NCI-H1417 (cell line): ENCODE data around the gene ACACA.

Source experiments
- DNase-seq, 3 experiments: peaks; one replicate each; lab custom pipeline; 2025; lab: John Stamatoyannopoulos, UW

The ACACA gene

DNA sequence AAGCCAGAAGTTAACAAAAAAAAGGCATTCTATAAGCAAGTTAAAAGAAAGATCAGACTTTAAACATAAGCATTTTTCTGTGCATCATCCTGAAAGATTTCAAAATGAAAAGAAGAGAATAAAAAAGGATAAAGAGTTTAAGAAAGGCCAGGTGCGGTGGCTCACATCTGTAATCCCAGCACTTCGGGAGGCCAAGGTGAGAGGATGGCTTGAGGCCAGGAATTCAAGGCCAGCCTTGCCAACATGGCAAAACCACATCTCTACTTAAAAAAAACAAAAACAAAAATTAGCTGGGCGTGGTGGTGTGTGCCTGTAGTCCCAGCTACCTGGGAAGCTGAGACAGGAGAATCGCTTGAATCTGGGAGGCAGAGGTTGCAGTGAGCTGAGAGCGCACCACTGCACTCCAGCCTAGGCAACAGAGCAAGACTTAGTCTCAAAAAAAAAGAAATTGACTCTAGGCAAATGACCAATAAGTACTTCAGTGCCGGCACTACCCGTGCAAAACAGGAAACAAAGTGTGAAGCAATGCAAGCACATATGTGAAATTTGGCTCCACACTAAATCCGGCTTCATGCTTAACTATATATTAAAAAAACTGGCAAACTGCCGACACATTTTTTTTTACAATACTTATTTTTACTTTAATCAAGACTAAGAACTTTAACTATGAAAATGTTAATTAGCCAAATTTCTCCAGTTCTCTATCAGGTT, 114.1 kb downstream of the ACACA start:
- DNase-seq: no peak

DNA sequence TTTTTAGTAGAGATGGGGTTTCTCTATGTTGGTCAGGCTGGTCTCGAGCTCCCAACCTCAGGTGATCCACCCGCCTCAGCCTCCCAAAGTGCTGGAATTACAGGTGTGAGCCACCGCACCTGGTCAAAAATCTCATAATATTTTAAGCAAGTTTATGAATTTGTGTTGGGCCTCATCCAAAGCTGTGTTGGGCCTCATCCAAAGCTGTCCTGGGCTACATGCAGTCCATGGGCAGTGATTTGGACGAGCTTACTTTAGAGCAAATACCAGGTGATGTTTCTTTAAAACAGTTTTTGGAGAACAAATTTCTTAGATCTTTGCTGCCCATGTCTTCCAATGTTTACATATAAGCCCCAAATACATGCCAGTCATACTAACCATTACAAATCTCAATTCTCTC, 115.3 kb downstream of the ACACA start:
- no peak for DNase-seq

- DNase-seq: no peak
Observed at GRCh38 chr17:37286430-37286829, 120.2 kb downstream of the ACACA start.

DNA sequence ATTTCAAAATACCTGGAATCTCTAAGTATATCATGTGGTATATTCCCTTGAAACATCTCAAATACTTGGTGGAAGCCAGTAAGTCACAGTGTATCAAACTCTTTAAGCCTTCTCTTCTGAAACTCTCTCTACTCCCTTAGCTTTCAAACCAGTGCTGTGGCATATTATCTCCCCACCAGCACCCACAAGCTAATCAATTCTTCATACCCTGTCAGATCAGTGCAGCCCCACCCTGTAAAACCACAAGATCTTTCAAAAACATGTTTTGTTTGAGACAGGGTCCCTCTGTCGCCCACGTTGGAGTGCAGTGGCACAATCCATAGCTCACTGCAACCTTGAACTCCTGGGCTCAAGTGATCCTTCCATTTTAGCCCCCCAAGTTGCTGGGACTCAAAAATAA, 122.4 kb downstream of the ACACA start:
- DNase-seq: no peak

- DNase-seq: no peak
Observed at GRCh38 chr17:37283414-37283961, 123.1 kb downstream of the ACACA start.

- no peak for DNase-seq
Observed at GRCh38 chr17:37280841-37281240, 125.8 kb downstream of the ACACA start.

DNA sequence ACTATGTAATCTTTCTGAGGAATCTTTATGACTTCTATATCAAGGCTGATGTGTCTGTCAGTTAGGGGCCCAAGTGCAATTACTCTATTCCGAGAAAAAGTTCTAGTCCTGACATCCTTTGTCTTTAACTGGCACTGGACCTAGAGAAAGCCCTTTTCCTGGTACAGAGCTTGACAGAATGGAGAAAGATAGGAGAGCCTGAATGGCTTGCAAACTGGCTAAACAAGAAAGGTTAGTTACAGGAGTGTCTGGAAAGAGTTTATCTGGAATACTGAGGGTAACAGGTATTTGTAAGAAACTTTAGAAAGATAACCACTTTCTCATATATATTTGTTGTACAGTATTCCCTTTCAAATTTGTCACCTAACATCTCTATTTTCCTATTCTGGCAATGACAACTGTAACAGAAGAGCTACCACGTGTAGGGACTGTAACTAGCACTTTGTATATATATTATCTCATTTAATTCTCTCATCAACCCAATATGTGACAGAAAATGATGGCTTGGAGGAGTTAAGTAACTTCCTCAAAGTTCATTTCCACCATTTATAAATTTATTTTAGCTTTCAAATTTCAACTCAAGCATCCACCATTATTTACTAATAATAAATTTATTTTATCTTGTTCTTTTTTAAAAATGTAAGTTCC, 128.3 kb downstream of the ACACA start:
- DNase-seq: no peak

DNA sequence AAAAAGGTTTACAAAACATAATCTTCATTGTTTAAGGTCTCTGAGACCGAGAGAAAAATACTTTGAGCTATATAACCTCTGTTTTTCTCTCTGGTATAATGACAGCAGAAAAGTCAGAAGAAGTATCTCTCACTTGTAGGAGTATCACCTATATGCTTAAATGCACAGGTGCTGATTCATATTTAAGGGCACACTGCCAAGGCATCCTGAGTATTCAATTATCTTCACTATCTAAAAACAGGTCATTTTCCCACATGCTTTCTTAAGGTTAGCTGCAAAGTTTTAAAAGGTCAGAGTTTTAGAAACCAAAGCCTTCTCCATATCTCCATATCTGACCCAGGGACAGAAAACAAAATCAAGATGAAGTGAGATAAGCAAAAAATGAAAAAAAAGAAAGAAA, 130.2 kb downstream of the ACACA start:
- peak in 1 of 3 experiments; percentile 3 for DNase-seq

- no peak for DNase-seq
Observed at GRCh38 chr17:37274461-37274860, 132.2 kb downstream of the ACACA start.

DNA sequence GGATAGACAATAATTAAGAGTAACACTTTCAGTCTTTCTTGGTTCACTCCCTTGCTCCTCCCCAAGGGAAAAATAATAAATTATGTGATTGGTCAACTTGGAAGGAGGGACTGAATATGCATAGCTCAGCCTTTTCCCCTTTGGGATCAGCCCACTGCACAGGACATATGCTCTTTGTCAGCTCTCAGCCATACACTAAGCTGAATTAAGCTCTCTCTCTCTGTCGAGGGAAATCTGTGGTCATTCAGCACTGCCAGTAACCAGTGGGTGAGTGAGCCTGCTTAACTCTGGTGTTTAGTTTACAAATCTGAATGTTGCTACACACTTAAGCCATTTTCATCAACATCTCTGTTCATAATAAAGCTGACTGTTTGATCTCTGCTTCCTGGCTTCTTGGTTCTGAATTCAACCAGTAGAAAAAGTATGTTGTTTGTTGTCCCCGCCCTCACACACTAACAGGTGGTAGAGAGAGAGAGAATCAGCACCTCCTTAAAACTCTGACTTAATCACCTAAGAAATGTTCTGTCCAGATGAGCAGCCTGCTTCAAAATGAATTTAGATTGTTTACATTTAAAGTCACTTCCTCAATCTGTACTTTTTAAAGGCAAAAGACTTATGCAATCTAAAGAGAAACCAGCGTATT, 133.1 kb downstream of the ACACA start:
- DNase-seq: peak in 1 of 3 experiments; percentile 22

DNA sequence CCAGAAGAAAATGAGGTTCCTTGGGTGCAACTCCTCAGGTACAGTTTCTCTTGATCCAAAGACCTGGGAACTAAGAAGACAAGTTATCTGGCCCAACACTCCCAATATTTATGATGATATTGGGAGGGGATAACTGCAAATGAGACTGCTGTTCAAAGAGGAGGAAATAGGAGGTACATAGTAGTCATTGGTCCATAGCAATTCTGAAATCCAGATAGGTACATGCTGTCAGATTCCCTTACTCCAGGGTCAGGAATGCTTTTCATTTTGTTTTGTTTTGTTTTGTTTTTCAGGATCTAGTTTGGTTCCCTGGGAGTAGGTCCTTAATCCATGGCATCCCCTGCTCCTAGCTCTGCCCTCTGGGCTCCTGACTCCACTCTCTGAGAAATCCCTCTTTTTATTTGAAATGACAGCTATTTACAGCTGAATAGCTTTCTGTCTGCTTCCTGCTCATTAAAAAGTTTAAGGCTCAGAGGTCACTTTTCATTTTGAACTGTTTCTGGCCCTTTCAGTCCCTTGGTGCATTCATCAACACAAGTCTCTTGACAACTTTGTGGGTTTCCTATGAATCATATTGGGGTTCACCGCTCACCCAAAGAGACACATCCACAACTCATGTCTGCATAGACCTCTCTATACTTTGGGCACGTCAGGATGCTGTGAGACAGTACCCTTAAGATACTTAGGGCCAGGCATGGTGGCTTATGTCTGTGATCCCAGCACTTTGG, 141.0 kb downstream of the ACACA start:
- DNase-seq: no peak

DNA sequence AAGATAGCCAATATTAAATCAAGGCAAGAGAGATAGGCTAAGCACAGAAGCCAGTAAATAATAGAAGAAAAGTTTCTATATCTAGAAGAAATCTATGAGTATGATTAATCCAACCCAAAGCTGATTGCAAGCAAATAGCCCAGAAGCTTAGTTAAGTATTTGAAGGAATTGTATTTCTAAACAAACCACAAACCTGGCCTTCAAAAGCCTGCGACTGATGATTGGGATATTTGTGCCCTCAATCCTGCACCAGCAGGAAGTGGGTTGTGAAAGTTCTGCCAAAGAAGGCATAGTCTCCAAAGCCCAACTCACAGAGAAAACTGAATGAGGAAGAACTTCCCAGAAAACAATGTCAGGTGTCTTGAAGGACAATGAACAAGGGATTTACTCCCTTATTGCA, 145.3 kb downstream of the ACACA start:
- no peak for DNase-seq

GRCh38 chr17:37259030-37259735, 147.5 kb downstream of the ACACA start:
- DNase-seq: no peak

DNA sequence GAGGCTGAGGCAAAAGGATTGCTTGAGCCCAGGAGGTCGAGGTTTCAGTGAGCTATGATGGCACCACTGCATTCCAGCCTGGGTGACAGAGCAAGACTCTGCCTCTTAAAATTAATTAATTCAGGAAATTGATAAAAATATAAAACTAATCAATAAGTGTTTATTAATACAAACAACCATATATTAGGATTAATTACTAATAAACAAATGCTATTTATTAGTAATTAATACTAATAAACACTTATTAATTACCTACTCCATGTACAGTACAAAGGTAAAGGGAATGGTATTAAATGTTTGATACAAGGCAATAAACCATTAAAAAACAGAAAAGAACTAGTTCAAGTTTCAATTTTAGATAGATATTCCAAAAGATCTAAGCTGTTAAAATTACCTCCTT, 150.0 kb downstream of the ACACA start:
- DNase-seq: no peak

- no peak for DNase-seq
Observed at GRCh38 chr17:37255432-37255831, 151.2 kb downstream of the ACACA start.

- no peak for DNase-seq
Observed at GRCh38 chr17:37247825-37248224, 158.8 kb downstream of the ACACA start.

GRCh38 chr17:37246085-37246484, 160.6 kb downstream of the ACACA start:
- DNase-seq: no peak

- DNase-seq: no peak
Observed at GRCh38 chr17:37240381-37240780, 166.3 kb downstream of the ACACA start.

DNA sequence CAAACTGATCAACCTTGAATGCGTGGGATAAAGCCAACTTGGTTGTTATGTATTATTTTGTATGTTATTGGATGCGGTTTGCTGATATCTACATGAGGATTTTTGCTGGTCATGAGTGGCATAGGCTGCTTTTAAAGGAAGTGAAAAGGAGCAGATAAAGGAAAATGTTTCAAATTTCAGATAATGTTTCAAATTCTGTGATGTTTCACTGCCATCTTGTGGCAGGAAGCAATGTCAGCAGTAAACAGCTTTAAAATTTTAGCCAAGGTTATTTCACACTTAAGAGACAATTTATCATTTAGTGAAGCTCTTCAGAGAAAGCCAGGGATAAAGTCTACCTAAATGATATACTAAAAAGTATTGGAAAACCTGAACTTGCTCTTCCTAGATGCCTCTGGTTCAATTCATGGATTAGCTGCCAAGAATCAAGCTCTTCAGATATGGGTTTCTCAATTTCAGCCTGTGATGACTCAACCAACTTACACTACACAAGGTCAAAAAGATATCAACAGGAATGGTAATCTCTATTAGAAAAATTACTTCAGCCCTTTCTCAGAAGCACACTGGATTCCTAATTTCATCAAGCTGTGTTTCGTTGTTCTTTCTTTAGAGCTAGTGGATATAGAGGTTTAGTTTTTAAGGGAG, 166.8 kb downstream of the ACACA start:
- peak; percentile 2 to 58 (median 8) for DNase-seq

GRCh38 chr17:37234106-37234505, 172.5 kb downstream of the ACACA start:
- DNase-seq: no peak

DNA sequence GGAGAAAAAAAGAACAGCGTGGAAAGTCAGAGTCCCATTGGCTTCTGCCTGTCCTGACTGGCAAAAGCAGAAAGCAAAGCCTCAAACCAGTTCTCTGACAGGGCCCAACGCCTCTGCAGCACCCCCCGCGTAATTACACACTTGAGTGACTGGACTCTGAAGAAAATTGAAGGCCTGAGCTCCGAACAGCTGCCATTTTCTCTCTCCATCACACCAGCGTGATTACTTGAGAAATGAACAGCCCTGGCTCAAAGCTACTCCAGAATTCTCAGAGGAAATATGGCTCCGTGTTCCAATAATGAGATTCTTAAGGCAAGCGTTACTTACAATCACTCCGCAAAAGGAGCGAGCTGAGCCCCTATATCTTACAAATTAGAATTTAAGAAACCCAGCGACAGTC, 173.6 kb downstream of the ACACA start:
- DNase-seq: peak in 1 of 3 experiments; percentile 37
